ENCODE measurements around the gene MOGAT1. TPM values are rescaled to one million over a fixed set of nuclear protein-coding genes. Genes with fewer than 3 reads are reported as not detected.

The MOGAT1 gene
- total RNA-seq, 1 donor from 2014 or later: not detected

DNA sequence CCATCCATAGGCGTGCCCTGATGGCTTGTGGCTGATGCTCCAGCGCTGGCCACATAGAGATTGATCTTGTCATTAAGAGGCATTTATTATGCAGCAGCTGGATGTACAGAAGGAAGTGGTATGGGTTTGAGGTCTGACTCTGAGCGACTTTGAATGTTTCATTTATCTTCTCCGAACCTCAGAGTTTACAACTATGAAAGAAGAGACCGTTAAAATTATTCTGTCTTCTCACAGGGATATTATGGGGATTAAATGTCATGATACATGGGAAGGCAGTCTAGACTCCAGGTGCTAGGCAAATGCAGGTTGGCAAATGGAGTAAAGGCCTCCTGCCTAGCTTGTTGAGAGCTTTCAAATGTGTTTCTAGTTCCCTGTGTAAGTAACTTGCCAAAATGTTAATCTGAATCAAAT is 30.3 kb downstream of the MOGAT1 start:
- Histone ChIP-seq H3K4me3 (ENCODE audit: low read depth, low read length) (no peak overlapping the region), H3K36me3 (ENCODE audit: control insufficient read depth, insufficient read depth, low read length) (no peaks in the 10 kb centered on the region), H3K27me3 (ENCODE audit: control insufficient read depth, insufficient read depth, low read length) (no peaks in the 10 kb centered on the region)
- DNase-seq (ENCODE audit: low read depth): no peak
- TF ChIP-seq, protein P1, sequence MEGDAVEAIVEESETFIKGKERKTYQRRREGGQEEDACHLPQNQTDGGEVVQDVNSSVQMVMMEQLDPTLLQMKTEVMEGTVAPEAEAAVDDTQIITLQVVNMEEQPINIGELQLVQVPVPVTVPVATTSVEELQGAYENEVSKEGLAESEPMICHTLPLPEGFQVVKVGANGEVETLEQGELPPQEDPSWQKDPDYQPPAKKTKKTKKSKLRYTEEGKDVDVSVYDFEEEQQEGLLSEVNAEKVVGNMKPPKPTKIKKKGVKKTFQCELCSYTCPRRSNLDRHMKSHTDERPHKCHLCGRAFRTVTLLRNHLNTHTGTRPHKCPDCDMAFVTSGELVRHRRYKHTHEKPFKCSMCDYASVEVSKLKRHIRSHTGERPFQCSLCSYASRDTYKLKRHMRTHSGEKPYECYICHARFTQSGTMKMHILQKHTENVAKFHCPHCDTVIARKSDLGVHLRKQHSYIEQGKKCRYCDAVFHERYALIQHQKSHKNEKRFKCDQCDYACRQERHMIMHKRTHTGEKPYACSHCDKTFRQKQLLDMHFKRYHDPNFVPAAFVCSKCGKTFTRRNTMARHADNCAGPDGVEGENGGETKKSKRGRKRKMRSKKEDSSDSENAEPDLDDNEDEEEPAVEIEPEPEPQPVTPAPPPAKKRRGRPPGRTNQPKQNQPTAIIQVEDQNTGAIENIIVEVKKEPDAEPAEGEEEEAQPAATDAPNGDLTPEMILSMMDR (IDR thresholded peaks at IDR 0.05; ENCODE audit: insufficient read depth, low read length, poor library complexity, severe bottlenecking): no peak

DNA sequence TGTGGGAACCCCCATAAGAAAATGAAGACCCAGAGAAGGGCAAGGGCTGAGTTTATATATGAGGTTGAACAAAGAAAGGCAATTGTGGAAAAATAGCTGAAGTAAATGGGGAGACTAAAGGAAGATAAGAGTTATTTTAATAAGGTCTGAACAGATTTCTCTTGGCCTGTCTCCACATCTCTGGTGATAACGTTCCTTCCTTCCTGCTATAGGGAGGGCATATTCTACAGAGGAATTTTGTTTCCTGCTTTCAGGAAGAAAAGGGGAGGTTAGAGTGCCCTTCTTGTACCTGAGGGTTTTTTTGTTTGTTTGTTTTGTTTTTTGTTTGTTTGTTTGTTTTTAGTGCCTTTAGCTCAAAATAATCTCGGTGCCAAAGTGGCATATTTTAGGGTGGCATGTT is 31.6 kb downstream of the MOGAT1 start:
- DNase-seq (ENCODE audit: low read depth): no peak
- TF ChIP-seq, protein P1 (IDR thresholded peaks at IDR 0.05; ENCODE audit: insufficient read depth, low read length, poor library complexity, severe bottlenecking): no peak
- no peaks in the 10 kb centered on the region for H3K27me3 ChIP-seq (ENCODE audit: control insufficient read depth, insufficient read depth, low read length)
- no peak overlapping the region for H3K4me3 ChIP-seq (ENCODE audit: low read depth, low read length)
- H3K36me3 ChIP-seq (ENCODE audit: control insufficient read depth, insufficient read depth, low read length): no peaks in the 10 kb centered on the region

DNA sequence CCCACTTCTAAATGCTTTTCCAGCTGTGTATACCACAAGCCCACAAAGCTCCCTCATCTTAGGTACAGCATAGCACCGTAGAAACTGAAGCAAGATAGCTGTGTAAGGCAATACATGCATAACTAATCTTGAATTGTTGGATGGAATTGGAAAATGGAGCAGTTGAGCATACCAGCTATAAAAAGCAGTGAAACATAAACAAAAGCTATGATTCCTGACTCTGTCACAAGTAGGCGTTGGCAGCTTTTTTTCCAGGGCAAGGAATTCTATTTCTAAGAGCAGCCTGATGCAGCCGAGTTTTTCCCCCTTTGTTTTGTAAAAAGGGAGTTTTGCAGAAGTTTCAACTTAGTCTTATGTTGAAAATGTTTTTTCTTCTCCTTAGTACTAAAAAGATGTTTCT is 32.4 kb downstream of the MOGAT1 start:
- DNase-seq (ENCODE audit: low read depth): no peak
- TF ChIP-seq, protein P1 (IDR thresholded peaks at IDR 0.05; ENCODE audit: insufficient read depth, low read length, poor library complexity, severe bottlenecking): no peak
- Histone ChIP-seq H3K4me3 (ENCODE audit: low read depth, low read length) (no peak overlapping the region), H3K36me3 (ENCODE audit: control insufficient read depth, insufficient read depth, low read length) (no peaks in the 10 kb centered on the region), H3K27me3 (ENCODE audit: control insufficient read depth, insufficient read depth, low read length) (no peaks in the 10 kb centered on the region)

DNA sequence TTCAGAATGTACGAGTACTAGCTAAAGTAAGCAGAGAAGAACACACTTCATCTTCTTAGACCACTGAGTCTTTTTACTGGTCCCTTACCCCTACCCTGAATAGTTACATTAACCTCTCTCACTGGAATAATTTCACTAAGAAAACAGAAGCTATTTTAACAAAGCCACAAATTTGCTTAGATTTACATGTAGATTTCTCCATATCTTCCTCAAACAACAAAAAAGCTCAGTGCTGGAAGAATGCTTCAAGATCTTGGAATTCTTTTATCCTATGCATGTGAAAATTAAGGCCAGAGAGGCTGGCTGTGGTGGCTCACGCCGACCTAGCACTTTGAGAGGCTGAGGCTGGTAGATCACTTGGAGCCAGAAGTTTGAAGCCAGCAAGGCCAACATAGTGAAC is 35.2 kb downstream of the MOGAT1 start:
- DNase-seq (ENCODE audit: low read depth): no peak
- H3K27me3 ChIP-seq (ENCODE audit: control insufficient read depth, insufficient read depth, low read length): no peaks in the 10 kb centered on the region
- TF ChIP-seq, protein P1 (IDR thresholded peaks at IDR 0.05; ENCODE audit: insufficient read depth, low read length, poor library complexity, severe bottlenecking): no peak
- H3K4me3 ChIP-seq (ENCODE audit: low read depth, low read length): no peak overlapping the region
- no peaks in the 10 kb centered on the region for H3K36me3 ChIP-seq (ENCODE audit: control insufficient read depth, insufficient read depth, low read length)

DNA sequence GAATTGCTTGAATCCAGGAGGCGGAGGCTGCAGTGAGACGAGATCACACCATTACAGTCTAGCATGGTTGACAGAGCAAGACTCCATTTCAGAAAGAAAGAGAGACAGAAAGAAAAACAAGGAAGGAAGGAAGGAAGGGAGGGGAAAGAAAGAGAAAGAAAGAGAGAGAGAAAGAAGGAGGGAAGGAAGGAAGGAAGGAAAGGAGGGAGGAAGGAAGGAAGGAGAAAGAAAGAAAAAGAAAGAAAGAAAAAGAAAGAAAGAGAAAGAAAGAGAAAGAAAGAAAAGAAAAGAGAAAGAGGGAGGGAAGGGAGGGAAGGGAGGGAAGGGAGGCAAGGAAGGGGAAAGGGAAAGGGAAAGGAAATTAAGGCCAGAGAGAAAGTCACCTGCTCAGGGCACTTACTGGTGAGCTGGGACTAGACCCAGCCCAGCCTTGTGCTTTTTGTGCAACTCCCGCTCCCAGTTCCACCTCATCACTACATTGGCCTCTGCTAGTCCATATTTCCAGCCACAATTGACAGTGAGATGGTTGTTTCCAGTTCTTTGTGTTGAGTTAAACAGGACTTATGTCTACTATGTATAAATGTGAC is 35.7 kb downstream of the MOGAT1 start:
- no peak for DNase-seq (ENCODE audit: low read depth)
- Histone ChIP-seq H3K36me3 (ENCODE audit: control insufficient read depth, insufficient read depth, low read length) (no peaks in the 10 kb centered on the region), H3K4me3 (ENCODE audit: low read depth, low read length) (no peak overlapping the region), H3K27me3 (ENCODE audit: control insufficient read depth, insufficient read depth, low read length) (no peaks in the 10 kb centered on the region)
- TF ChIP-seq, protein P1 (IDR thresholded peaks at IDR 0.05; ENCODE audit: insufficient read depth, low read length, poor library complexity, severe bottlenecking): no peak

DNA sequence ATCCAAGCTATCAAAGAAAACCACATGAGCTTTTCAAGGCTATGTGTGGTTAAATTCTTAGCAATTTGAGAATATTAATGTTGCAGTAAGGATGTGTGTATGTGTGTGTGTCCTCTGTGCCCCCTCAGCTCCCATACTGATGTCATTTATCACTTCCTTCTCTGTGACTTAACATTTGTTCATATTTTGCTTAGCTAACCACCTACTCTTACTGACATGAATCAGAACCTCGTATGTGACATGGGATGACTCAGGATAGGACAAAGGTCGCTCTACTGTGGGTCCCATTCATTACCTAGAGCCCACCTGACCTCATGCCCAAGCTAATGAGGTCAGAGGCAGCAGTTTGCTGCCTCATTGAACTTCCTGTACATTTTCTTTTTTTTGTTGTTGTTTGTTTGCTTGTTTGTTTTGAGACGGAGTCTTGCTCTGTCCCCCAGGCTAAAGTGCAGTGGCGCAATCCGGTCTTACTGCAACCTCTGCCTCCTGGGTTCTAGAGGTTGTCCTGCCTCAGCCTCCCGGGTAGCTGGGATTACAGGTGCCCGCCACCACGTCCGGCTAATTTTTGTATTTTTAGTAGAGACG is 36.3 kb downstream of the MOGAT1 start:
- no peaks in the 10 kb centered on the region for H3K27me3 ChIP-seq (ENCODE audit: control insufficient read depth, insufficient read depth, low read length)
- DNase-seq (ENCODE audit: low read depth): peak; percentile 12

More for the DNA sequence above, 36.3 kb downstream of the MOGAT1 start:
- no peaks in the 10 kb centered on the region for H3K36me3 ChIP-seq (ENCODE audit: control insufficient read depth, insufficient read depth, low read length)
- TF ChIP-seq, protein P1 (IDR thresholded peaks at IDR 0.05; ENCODE audit: insufficient read depth, low read length, poor library complexity, severe bottlenecking): no peak
- no peak overlapping the region for H3K4me3 ChIP-seq (ENCODE audit: low read depth, low read length)

Measured in kidney epithelial cell (primary cell).